ENCODE data around the gene PABPC3. TPM values are rescaled to one million over a fixed set of nuclear protein-coding genes. Genes with fewer than 3 reads are reported as not detected.

PABPC3 gene
- total RNA-seq, 1 experiment from 2014 or later: not detected

DNA sequence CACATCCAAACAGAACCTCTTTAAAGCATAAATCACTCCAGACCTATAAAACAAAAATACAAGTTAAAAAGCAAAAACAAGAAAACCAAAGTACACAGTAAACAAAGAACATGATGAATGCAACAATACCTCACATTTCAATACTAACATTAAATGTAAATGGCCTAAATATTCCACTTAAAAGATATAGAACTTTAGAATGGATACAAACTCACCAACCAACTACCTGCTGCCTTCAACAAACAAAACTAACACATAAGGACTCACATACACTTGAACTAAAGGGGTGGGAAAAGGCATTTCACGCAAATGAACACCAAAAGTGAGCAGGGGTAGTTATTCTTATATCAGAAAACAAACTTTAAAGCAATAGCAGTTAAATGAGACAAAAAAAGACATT is 44.9 kb upstream of the PABPC3 start:
- Histone ChIP-seq H3K36me3 (ENCODE audit: insufficient read depth, low read length, poor library complexity, severe bottlenecking) (no peaks in the 10 kb centered on the region), H3K4me3 (ENCODE audit: low read depth, low read length, poor library complexity, severe bottlenecking) (no peak overlapping the region), H3K9me3 (ENCODE audit: low read depth, low read length, poor library complexity, severe bottlenecking) (no peaks in the 10 kb centered on the region), H3K27ac (ENCODE audit: low read depth, low read length, poor library complexity, severe bottlenecking) (no peak overlapping the region), H3K27me3 (replicated peaks; ENCODE audit: insufficient read depth, low read depth, low read length, poor library complexity) (peaks cover 10% of the 10 kb centered on the region), H3K4me1 (ENCODE audit: insufficient read depth, low read length, poor library complexity, severe bottlenecking) (no peaks in the 10 kb centered on the region)
- no peak for DNase-seq (ENCODE audit: low spot score)
- ChIA-PET CTCF (no interaction called here), POLR2A (ENCODE audit: low non-redundant PET) (no interaction called here)
- no TSS peak for BruUV-seq (replicated peaks)
- no peak for TF ChIP-seq EZH2 (IDR thresholded peaks at IDR 0.05; ENCODE audit: borderline replicate concordance, low read depth, low read length, poor library complexity, severe bottlenecking)
- TF ChIP-seq, protein P1, sequence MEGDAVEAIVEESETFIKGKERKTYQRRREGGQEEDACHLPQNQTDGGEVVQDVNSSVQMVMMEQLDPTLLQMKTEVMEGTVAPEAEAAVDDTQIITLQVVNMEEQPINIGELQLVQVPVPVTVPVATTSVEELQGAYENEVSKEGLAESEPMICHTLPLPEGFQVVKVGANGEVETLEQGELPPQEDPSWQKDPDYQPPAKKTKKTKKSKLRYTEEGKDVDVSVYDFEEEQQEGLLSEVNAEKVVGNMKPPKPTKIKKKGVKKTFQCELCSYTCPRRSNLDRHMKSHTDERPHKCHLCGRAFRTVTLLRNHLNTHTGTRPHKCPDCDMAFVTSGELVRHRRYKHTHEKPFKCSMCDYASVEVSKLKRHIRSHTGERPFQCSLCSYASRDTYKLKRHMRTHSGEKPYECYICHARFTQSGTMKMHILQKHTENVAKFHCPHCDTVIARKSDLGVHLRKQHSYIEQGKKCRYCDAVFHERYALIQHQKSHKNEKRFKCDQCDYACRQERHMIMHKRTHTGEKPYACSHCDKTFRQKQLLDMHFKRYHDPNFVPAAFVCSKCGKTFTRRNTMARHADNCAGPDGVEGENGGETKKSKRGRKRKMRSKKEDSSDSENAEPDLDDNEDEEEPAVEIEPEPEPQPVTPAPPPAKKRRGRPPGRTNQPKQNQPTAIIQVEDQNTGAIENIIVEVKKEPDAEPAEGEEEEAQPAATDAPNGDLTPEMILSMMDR (conservative IDR thresholded peaks at IDR 0.05; ENCODE audit: low read depth, low read length): no peak
- intact Hi-C loops (cut with micrococcal nuclease; ENCODE audit: unreplicated experiment): no loop called here

DNA sequence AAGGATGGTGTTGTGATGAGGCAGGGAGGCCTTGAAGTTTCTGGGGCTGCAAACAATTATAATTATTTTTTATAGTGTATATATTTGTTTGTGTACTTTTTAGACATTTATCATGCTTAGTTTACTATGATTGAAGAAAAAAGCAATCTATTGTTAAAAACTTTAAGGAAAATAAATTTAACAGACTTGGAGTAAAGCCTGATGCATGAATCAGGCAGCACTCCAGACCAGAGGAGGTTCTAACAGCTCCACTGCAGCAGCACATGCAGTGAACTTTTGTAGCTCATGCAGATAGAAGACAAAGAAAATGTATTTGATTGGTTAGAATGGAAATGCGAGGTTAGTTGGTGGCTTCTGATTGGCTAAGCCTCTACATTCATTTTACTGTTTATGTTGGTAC is 36.8 kb upstream of the PABPC3 start:
- BruUV-seq (replicated peaks): no TSS peak
- CTCF ChIA-PET: no interaction called here
- no peak for DNase-seq (ENCODE audit: low spot score)
- Histone ChIP-seq H3K9me3 (ENCODE audit: low read depth, low read length, poor library complexity, severe bottlenecking) (no peaks in the 10 kb centered on the region), H3K4me3 (ENCODE audit: low read depth, low read length, poor library complexity, severe bottlenecking) (no peak overlapping the region), H3K36me3 (ENCODE audit: insufficient read depth, low read length, poor library complexity, severe bottlenecking) (no peaks in the 10 kb centered on the region), H3K27me3 (replicated peaks; ENCODE audit: insufficient read depth, low read depth, low read length, poor library complexity) (no peaks in the 10 kb centered on the region), H3K4me1 (ENCODE audit: insufficient read depth, low read length, poor library complexity, severe bottlenecking) (no peaks in the 10 kb centered on the region), H3K27ac (ENCODE audit: low read depth, low read length, poor library complexity, severe bottlenecking) (no peak overlapping the region)
- TF ChIP-seq, protein P1 (conservative IDR thresholded peaks at IDR 0.05; ENCODE audit: low read depth, low read length): no peak
- TF ChIP-seq EZH2 (IDR thresholded peaks at IDR 0.05; ENCODE audit: borderline replicate concordance, low read depth, low read length, poor library complexity, severe bottlenecking): no peak
- intact Hi-C loops (cut with micrococcal nuclease; ENCODE audit: unreplicated experiment): no loop called here
- POLR2A ChIA-PET (ENCODE audit: low non-redundant PET): no interaction called here

GRCh38 chr13:25059958-25060357 is 36.0 kb upstream of the PABPC3 start:
- CTCF ChIA-PET: no interaction called here
- H3K27me3 ChIP-seq (replicated peaks; ENCODE audit: insufficient read depth, low read depth, low read length, poor library complexity): no peaks in the 10 kb centered on the region
- H3K4me3 ChIP-seq (ENCODE audit: low read depth, low read length, poor library complexity, severe bottlenecking): no peak overlapping the region
- intact Hi-C loops (cut with micrococcal nuclease; ENCODE audit: unreplicated experiment): no loop called here
- no peak for DNase-seq (ENCODE audit: low spot score)
- H3K4me1 ChIP-seq (ENCODE audit: insufficient read depth, low read length, poor library complexity, severe bottlenecking): no peaks in the 10 kb centered on the region
- H3K36me3 ChIP-seq (ENCODE audit: insufficient read depth, low read length, poor library complexity, severe bottlenecking): no peaks in the 10 kb centered on the region
- H3K9me3 ChIP-seq (ENCODE audit: low read depth, low read length, poor library complexity, severe bottlenecking): no peaks in the 10 kb centered on the region
- no peak overlapping the region for H3K27ac ChIP-seq (ENCODE audit: low read depth, low read length, poor library complexity, severe bottlenecking)
- POLR2A ChIA-PET (ENCODE audit: low non-redundant PET): no interaction called here
- no TSS peak for BruUV-seq (replicated peaks)
- TF ChIP-seq, protein P1 (conservative IDR thresholded peaks at IDR 0.05; ENCODE audit: low read depth, low read length): no peak
- no peak for TF ChIP-seq EZH2 (IDR thresholded peaks at IDR 0.05; ENCODE audit: borderline replicate concordance, low read depth, low read length, poor library complexity, severe bottlenecking)
